Kidney capillary endothelial cell (primary cell): ENCODE results near the gene EPS8L3.
"Not testable (repeated sequence)": the region's sequence is repeated elsewhere in the genome, so short reads cannot be mapped to it uniquely, and the experiment has no call there.

Source experiments
- DNase-seq: peaks from one replicate; pipeline ENCODE4 v3.0.0-alpha.2; 2018; ENCODE audit warnings: low spot score

EPS8L3 gene

GRCh38 chr1:109733236-109733870 is 30.4 kb downstream of the EPS8L3 start:
- no peak for DNase-seq

- no peak for DNase-seq
These were observed 31.3 kb downstream of the EPS8L3 start for GRCh38 chr1:109732390-109732881.

- no peak for DNase-seq
These were observed 33.1 kb downstream of the EPS8L3 start for GRCh38 chr1:109730666-109731065.

GRCh38 chr1:109728870-109729269 is 34.9 kb downstream of the EPS8L3 start:
- no peak for DNase-seq

- no peak for DNase-seq
These were observed 36.9 kb downstream of the EPS8L3 start for GRCh38 chr1:109726728-109727373.

- no peak for DNase-seq
These were observed 37.7 kb downstream of the EPS8L3 start for GRCh38 chr1:109726007-109726406.

GRCh38 chr1:109725510-109725909 is 38.2 kb downstream of the EPS8L3 start:
- no peak for DNase-seq

GRCh38 chr1:109724933-109725332 is 38.8 kb downstream of the EPS8L3 start:
- no peak for DNase-seq

- no peak for DNase-seq
These were observed 40.6 kb downstream of the EPS8L3 start for GRCh38 chr1:109722908-109723691.

- no peak for DNase-seq
These were observed 41.8 kb downstream of the EPS8L3 start for GRCh38 chr1:109721971-109722370.

- no peak for DNase-seq
These were observed 42.7 kb downstream of the EPS8L3 start for GRCh38 chr1:109721042-109721441.

GRCh38 chr1:109719337-109719837 is 44.3 kb downstream of the EPS8L3 start:
- DNase-seq, result peak; percentile 14

- DNase-seq, result no peak
These were observed 45.2 kb downstream of the EPS8L3 start for GRCh38 chr1:109718495-109718894.

- DNase-seq, result no peak
These were observed 46.0 kb downstream of the EPS8L3 start for GRCh38 chr1:109717729-109718128.

- DNase-seq, result no peak
These were observed 47.1 kb downstream of the EPS8L3 start for GRCh38 chr1:109716570-109717090.

- DNase-seq, result no peak
These were observed 47.6 kb downstream of the EPS8L3 start for GRCh38 chr1:109716121-109716520.

- DNase-seq, result no peak
These were observed 48.9 kb downstream of the EPS8L3 start for GRCh38 chr1:109714661-109715372.

- no peak for DNase-seq
These were observed 50.1 kb downstream of the EPS8L3 start for GRCh38 chr1:109713636-109714035.

GRCh38 chr1:109712321-109712864 is 51.3 kb downstream of the EPS8L3 start:
- DNase-seq, result no peak

- not testable (repeated sequence) for DNase-seq
These were observed 52.0 kb downstream of the EPS8L3 start, which contains the start of gene GSTM5 for GRCh38 chr1:109711593-109712320. TSS of gene GSTM5 (plus strand) at chr1:109712251. CDS start at chr1:109712313, 62 bp downstream.

- not testable (repeated sequence) for DNase-seq
These were observed 53.9 kb downstream of the EPS8L3 start for GRCh38 chr1:109709822-109710221.
